ENCODE measurements around the gene CADPS2.
"Not testable (repeated sequence)": the region's sequence is repeated elsewhere in the genome, so short reads cannot be mapped to it uniquely, and the experiment has no call there.

The CADPS2 gene

GRCh38 chr7:122686360-122686878 is 199.8 kb downstream of the CADPS2 start:
- no peak overlapping the region for H3K4me3 ChIP-seq (ENCODE audit: low read depth, low read length)
- no peak for DNase-seq
- H3K27ac ChIP-seq, result no peak overlapping the region
- no peaks in the 10 kb centered on the region for H3K36me3 ChIP-seq
- no peaks in the 10 kb centered on the region for H3K27me3 ChIP-seq (ENCODE audit: insufficient read depth, low read depth, severe bottlenecking)
- no peaks in the 10 kb centered on the region for H3K9me3 ChIP-seq (ENCODE audit: severe bottlenecking)
- no peak for TF ChIP-seq CTCF (IDR thresholded peaks at IDR 0.05; ENCODE audit: low read depth, low read length)

GRCh38 chr7:122684504-122684903 is 201.8 kb downstream of the CADPS2 start:
- TF ChIP-seq CTCF (IDR thresholded peaks at IDR 0.05; ENCODE audit: low read depth, low read length), result no peak
- DNase-seq, result no peak
- Histone ChIP-seq H3K4me3 (ENCODE audit: low read depth, low read length) (no peak overlapping the region), H3K36me3 (no peaks in the 10 kb centered on the region), H3K27ac (no peak overlapping the region), H3K27me3 (ENCODE audit: insufficient read depth, low read depth, severe bottlenecking) (no peaks in the 10 kb centered on the region), H3K9me3 (ENCODE audit: severe bottlenecking) (no peaks in the 10 kb centered on the region)

GRCh38 chr7:122682815-122683550 is 203.3 kb downstream of the CADPS2 start:
- H3K36me3 ChIP-seq, result no peaks in the 10 kb centered on the region
- no peaks in the 10 kb centered on the region for H3K9me3 ChIP-seq (ENCODE audit: severe bottlenecking)
- no peaks in the 10 kb centered on the region for H3K27me3 ChIP-seq (ENCODE audit: insufficient read depth, low read depth, severe bottlenecking)
- no peak overlapping the region for H3K4me3 ChIP-seq (ENCODE audit: low read depth, low read length)
- TF ChIP-seq CTCF (IDR thresholded peaks at IDR 0.05; ENCODE audit: low read depth, low read length), result no peak
- DNase-seq, result no peak
- H3K27ac ChIP-seq, result no peak overlapping the region

GRCh38 chr7:122681186-122681585 is 205.1 kb downstream of the CADPS2 start:
- DNase-seq; H3K4me3 ChIP-seq (ENCODE audit: low read depth, low read length): not testable (repeated sequence)

GRCh38 chr7:122679813-122680212 is 206.4 kb downstream of the CADPS2 start:
- H3K9me3 ChIP-seq (ENCODE audit: severe bottlenecking), result no peaks in the 10 kb centered on the region
- TF ChIP-seq CTCF (IDR thresholded peaks at IDR 0.05; ENCODE audit: low read depth, low read length), result no peak
- no peaks in the 10 kb centered on the region for H3K36me3 ChIP-seq
- H3K27me3 ChIP-seq (ENCODE audit: insufficient read depth, low read depth, severe bottlenecking), result no peaks in the 10 kb centered on the region
- no peak for DNase-seq
- H3K27ac ChIP-seq, result no peak overlapping the region
- H3K4me3 ChIP-seq (ENCODE audit: low read depth, low read length), result no peak overlapping the region

More at GRCh38 chr7:122681186-122681585, 205.1 kb downstream of the CADPS2 start:
- not testable (repeated sequence) for H3K27ac ChIP-seq; H3K9me3 ChIP-seq (ENCODE audit: severe bottlenecking); H3K36me3 ChIP-seq; H3K27me3 ChIP-seq (ENCODE audit: insufficient read depth, low read depth, severe bottlenecking)

GRCh38 chr7:122679269-122679709 is 207.0 kb downstream of the CADPS2 start:
- not testable (repeated sequence) for DNase-seq; H3K4me3 ChIP-seq (ENCODE audit: low read depth, low read length); H3K27me3 ChIP-seq (ENCODE audit: insufficient read depth, low read depth, severe bottlenecking); H3K36me3 ChIP-seq; H3K27ac ChIP-seq; H3K9me3 ChIP-seq (ENCODE audit: severe bottlenecking)

GRCh38 chr7:122677149-122677548 is 209.1 kb downstream of the CADPS2 start:
- no peaks in the 10 kb centered on the region for H3K9me3 ChIP-seq (ENCODE audit: severe bottlenecking)
- no peak for DNase-seq
- no peaks in the 10 kb centered on the region for H3K36me3 ChIP-seq
- no peak overlapping the region for H3K4me3 ChIP-seq (ENCODE audit: low read depth, low read length)
- H3K27me3 ChIP-seq (ENCODE audit: insufficient read depth, low read depth, severe bottlenecking), result no peaks in the 10 kb centered on the region
- H3K27ac ChIP-seq, result no peak overlapping the region
- TF ChIP-seq CTCF (IDR thresholded peaks at IDR 0.05; ENCODE audit: low read depth, low read length), result no peak
